Fibroblast of skin of back (primary cell): ENCODE data around the gene MSANTD1.

Source experiments
- DNase-seq: peaks from one replicate; pipeline ENCODE4 v3.0.0-alpha.2; 2013

MSANTD1 gene

GRCh38 chr4:3304831-3305609 lies 56.1 kb downstream of the MSANTD1 start:
- DNase-seq, result peak; percentile 29

- peak; percentile 59 for DNase-seq
Observed at GRCh38 chr4:3305610-3306371, 56.8 kb downstream of the MSANTD1 start.
